Activated CD8-positive, alpha-beta memory T cell treated with anti-CD3 and anti-CD28 coated beads, Interleukin-2, amount 50 U/mL, for 24 hours (primary cell): Measurements from ENCODE around the gene CCDC69.
"Not testable (repeated sequence)": the region's sequence is repeated elsewhere in the genome, so short reads cannot be mapped to it uniquely, and the experiment has no call there.

Experiments used
- DNase-seq: peaks from one replicate; pipeline ENCODE4 v3.0.0-alpha.2; 2020; ENCODE audit errors: extremely low read depth

Gene CCDC69

GRCh38 chr5:151245680-151246219 lies 21.9 kb upstream of the CCDC69 start:
- DNase-seq: no peak

GRCh38 chr5:151244206-151244605 lies 20.3 kb upstream of the CCDC69 start:
- DNase-seq: no peak

GRCh38 chr5:151243564-151243963 lies 19.7 kb upstream of the CCDC69 start:
- DNase-seq: no peak

- DNase-seq: no peak
Measured at GRCh38 chr5:151243127-151243526, 19.2 kb upstream of the CCDC69 start.

- no peak for DNase-seq
Measured at GRCh38 chr5:151240924-151241635, 17.2 kb upstream of the CCDC69 start.

GRCh38 chr5:151240268-151240835 lies 16.5 kb upstream of the CCDC69 start:
- not testable (repeated sequence) for DNase-seq

GRCh38 chr5:151239237-151239861 lies 15.5 kb upstream of the CCDC69 start:
- no peak for DNase-seq

GRCh38 chr5:151238303-151238741 lies 14.4 kb upstream of the CCDC69 start:
- no peak for DNase-seq

GRCh38 chr5:151237685-151238084 lies 13.8 kb upstream of the CCDC69 start:
- DNase-seq: no peak

- DNase-seq: no peak
Measured at GRCh38 chr5:151236888-151237287, 13.0 kb upstream of the CCDC69 start.

GRCh38 chr5:151235239-151235571 lies 11.3 kb upstream of the CCDC69 start:
- not testable (repeated sequence) for DNase-seq

- DNase-seq: no peak
Measured at GRCh38 chr5:151234476-151235238, 10.8 kb upstream of the CCDC69 start.

GRCh38 chr5:151233616-151234085 lies 9.8 kb upstream of the CCDC69 start:
- no peak for DNase-seq

- DNase-seq: no peak
Measured at GRCh38 chr5:151231359-151231758, 7.5 kb upstream of the CCDC69 start.

GRCh38 chr5:151230048-151230680 lies 6.3 kb upstream of the CCDC69 start:
- DNase-seq: no peak

- DNase-seq: no peak
Measured at GRCh38 chr5:151228986-151229385, 5.1 kb upstream of the CCDC69 start.

GRCh38 chr5:151227918-151228447 lies 4.1 kb upstream of the CCDC69 start:
- no peak for DNase-seq

GRCh38 chr5:151225475-151225874 lies 1.6 kb upstream of the CCDC69 start:
- DNase-seq: no peak

GRCh38 chr5:151225071-151225470 lies 1.2 kb upstream of the CCDC69 start:
- no peak for DNase-seq

GRCh38 chr5:151224372-151224771 lies 480 bp upstream of the CCDC69 start:
- no peak for DNase-seq

GRCh38 chr5:151222790-151223446 lies 974 bp downstream of the CCDC69 start:
- DNase-seq: no peak
